Sigmoid colon (tissue), 3 donors: ENCODE measurements around the gene PPP1R15A.

ENCODE experiments used
- CTCF ChIP-seq, 4 experiments: fragments of 450-650 bp in 3 of 4; fragments of 200-600 bp in 1 of 4; IDR thresholded peaks; one replicate each; pipeline ENCODE4 v1.5.1; 2016 to 2019; ENCODE audit warnings: antibody characterized with exemption in 4 of 4, mild to moderate bottlenecking in 3 of 4, moderate library complexity in 2 of 4
- POLR2A ChIP-seq, 2 donors: fragments of 450-650 bp; IDR thresholded peaks; one replicate each; pipeline ENCODE4 v1.6.1; 2016; ENCODE audit warnings: antibody characterized with exemption in 2 of 2, mild to moderate bottlenecking in 2 of 2, moderate library complexity in 2 of 2

- no peak for TF ChIP-seq CTCF (IDR thresholded peaks at IDR 0.05)
- no peak for TF ChIP-seq POLR2A (IDR thresholded peaks at IDR 0.05)
Measured at GRCh38 chr19:48822514-48822913, 49.7 kb upstream of the PPP1R15A start.
